Activated CD4-positive, alpha-beta T cell treated with anti-CD3 and anti-CD28 coated beads, Interleukin-2, Interleukin-4, amounts not matched to agents 100 ng/mL and 50 ng/mL, durations not matched to agents 16 hours and 8 hours (primary cell): Measurements from ENCODE around the gene ZNF200.

Source experiments
- DNase-seq: peaks from one replicate; pipeline ENCODE4 v3.0.0-alpha.2; 2020; ENCODE audit warnings: low spot score

Gene ZNF200

DNA sequence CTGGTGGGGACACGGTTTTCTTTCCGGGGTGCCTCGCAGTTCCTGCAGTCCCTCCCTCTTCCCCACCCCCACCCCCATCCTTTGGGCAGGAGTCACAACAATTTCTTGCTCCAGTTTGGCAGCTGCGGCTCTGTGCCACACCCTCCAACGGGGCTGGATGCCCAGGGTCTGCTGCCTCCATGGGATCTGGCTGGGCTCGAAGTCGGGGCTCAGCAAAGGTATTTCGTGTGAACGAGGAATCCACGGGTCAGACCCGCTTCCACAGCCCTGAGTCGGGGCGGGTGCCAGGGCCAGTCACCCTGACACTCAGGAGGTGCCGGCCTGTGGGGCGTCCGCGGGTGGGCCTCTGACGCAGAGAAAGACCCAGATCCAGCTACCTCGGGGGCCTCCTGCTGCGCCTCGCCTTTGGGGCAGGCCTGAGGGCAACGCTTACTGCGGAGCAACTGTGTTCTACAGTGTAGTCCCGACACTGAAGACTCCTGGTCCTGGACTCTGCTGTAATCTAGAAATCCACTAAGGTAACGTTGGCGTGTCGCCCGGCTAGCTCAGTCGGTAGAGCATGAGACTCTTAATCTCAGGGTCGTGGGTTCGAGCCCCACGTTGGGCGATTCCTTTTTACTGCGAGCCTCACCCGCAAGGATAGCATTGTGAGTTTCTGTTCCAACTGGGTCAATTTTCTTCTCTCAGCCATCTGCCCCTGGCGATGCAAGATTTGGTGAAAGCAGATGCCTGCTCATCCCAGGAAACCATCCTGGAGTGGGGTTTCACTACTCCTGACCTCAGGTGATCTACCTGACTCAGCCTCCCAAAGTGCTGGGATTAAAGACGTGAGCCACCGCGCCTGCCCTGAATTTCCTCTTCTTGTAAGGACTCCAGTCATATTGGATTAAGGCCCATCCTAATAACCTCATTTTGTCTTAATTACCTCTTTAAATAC, 59.5 kb downstream of the ZNF200 start:
- peak; percentile 88 for DNase-seq

DNA sequence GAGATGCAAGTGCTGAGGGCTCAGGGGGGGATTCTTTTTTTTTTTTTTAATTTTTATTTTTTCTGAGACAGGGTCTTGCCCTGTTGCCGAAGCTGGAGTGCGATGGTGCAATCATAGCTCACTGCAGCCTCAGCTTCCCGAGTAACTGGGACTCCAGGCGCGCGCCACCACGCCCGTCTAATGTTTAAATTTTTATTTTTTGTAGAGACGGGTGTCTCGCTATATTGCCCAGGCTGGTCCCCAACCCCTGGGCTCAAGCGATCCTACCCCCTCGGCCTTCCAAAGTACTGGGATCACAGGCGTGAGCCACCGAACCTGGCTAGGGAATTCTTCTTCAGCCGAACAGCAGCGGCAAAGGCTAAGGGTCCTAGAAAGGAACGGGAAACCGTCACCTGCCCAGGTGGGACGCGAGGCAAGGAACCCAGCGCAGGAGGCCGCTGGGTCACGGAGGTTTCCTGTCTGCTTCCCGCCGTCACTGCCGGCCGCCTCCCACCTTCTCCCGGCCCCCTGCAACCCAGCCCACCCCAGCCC, 60.3 kb downstream of the ZNF200 start:
- no peak for DNase-seq

DNA sequence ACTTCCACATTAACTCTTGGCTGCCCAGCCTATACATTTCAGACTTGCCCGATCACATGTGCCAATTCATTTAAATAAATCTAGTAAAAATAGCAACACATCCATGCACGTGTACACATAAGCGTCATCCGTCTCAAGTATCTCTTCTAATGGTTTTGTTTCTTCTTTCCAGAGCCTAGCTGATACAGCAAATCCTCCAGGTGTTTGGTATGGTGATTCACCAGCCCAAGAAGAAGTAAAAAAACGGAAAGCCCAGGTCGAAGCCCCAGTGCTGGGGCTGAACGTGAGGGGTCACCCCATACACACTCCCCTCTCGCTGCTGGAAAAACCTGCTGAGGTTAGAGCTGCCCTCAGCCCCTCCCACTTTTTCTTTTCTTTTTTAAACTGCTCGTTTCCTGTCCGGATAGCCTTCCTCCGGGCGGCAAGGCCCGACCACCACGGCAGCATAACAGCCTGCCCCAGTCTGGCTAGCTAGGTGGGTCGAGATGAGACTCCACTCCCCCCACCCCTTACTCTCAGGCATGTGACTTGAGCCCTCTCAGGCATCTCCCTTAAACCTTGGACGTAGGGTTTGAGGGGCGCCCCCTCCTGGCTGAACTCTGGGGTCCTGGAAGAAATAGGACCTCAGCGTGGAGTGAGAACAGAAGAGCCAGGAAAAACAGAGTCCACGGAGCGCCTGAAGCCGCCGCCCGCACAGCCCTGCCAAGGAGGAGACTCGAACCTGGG, 60.9 kb downstream of the ZNF200 start:
- DNase-seq, result peak; percentile 61
